Vagina (tissue), 2 donors: ENCODE results near the gene SLC12A5. TPM values are rescaled to one million over a fixed set of nuclear protein-coding genes. Genes with fewer than 3 reads are reported as not detected.

ENCODE experiments used
- DNase-seq, 2 donors: peaks; one replicate each; pipeline ENCODE4 v3.0.0-alpha.2; 2017; ENCODE audit errors: extremely low spot score in 2 of 2
- H3K27ac ChIP-seq: fragments of 200-600 bp; sonication (generic); one replicate; pipeline ENCODE4 v1.5.1; 2019
- H3K27me3 ChIP-seq: fragments of 200-600 bp; sonication (generic); one replicate; pipeline ENCODE4 v1.5.1; 2019
- H3K36me3 ChIP-seq, 2 donors: fragments of 200-600 bp; sonication (generic); one replicate each; pipeline ENCODE4 v1.5.1; 2017 to 2019
- H3K4me1 ChIP-seq: fragments of 200-600 bp; sonication (generic); one replicate; pipeline ENCODE4 v1.5.1; 2019
- H3K4me3 ChIP-seq, 2 donors: fragments of 200-600 bp; sonication (generic); 1 replicate in 1 of 2; 2 replicates in 1 of 2; pipeline ENCODE4 v1.5.1; 2016 to 2019
- H3K9me3 ChIP-seq: fragments of 200-600 bp; sonication (generic); one replicate; pipeline ENCODE4 v1.5.1; 2019
- POLR2A ChIP-seq, 2 donors: fragments of 450-650 bp; IDR thresholded peaks; one replicate each; pipeline ENCODE4 v1.6.1; 2017; ENCODE audit warnings: antibody characterized with exemption in 2 of 2, mild to moderate bottlenecking in 2 of 2, moderate library complexity in 2 of 2
- POLR2AphosphoS5 ChIP-seq, 2 donors: sonication (generic); formaldehyde crosslinking; IDR thresholded peaks; one replicate each; pipeline ENCODE4 v1.9.0; 2017; ENCODE audit warnings: antibody characterized with exemption in 2 of 2, mild to moderate bottlenecking in 2 of 2, low read depth in 1 of 2; ENCODE audit not compliant: insufficient read depth in 1 of 2
- intact Hi-C: fragments of 100-400 bp; cut with DNase I; formaldehyde crosslinking; loops from one replicate; pipeline ENCODE4 v1.15.1; 2023
- total RNA-seq: library from RNA; depleted of rRNA; stranded (reverse); fragments of >200 nt; gene quantifications from one replicate; pipeline ENCODE4 v1.2.3, GENCODE V29; 2016
- TF ChIP-seq, protein P1 (sequence below), 3 experiments: fragments of 450-650 bp in 2 of 3; fragments of 200-600 bp in 1 of 3; sonication (generic) in 1 of 3; IDR thresholded peaks; one replicate each; pipeline ENCODE4 v1.5.1; 2017 to 2019; ENCODE audit warnings: antibody characterized with exemption in 3 of 3, mild to moderate bottlenecking in 2 of 3, moderate library complexity in 2 of 3

Gene SLC12A5
- total RNA-seq, 1 donor from 2014 or later, result not detected

- Histone ChIP-seq H3K27ac (no peak overlapping the region), H3K27me3 (peaks cover 11% of the 10 kb centered on the region), H3K36me3 (no peaks in the 10 kb centered on the region), H3K4me3 (no peak overlapping the region), H3K9me3 (no peaks in the 10 kb centered on the region), H3K4me1 (peaks cover 13% of the 10 kb centered on the region)
- no peak for DNase-seq
- TF ChIP-seq POLR2AphosphoS5 (IDR thresholded peaks at IDR 0.05; ENCODE audit: insufficient read depth in 1 of 2, low read depth in 1 of 2), result no peak
- TF ChIP-seq POLR2A (IDR thresholded peaks at IDR 0.05), result no peak
- TF ChIP-seq, protein P1, sequence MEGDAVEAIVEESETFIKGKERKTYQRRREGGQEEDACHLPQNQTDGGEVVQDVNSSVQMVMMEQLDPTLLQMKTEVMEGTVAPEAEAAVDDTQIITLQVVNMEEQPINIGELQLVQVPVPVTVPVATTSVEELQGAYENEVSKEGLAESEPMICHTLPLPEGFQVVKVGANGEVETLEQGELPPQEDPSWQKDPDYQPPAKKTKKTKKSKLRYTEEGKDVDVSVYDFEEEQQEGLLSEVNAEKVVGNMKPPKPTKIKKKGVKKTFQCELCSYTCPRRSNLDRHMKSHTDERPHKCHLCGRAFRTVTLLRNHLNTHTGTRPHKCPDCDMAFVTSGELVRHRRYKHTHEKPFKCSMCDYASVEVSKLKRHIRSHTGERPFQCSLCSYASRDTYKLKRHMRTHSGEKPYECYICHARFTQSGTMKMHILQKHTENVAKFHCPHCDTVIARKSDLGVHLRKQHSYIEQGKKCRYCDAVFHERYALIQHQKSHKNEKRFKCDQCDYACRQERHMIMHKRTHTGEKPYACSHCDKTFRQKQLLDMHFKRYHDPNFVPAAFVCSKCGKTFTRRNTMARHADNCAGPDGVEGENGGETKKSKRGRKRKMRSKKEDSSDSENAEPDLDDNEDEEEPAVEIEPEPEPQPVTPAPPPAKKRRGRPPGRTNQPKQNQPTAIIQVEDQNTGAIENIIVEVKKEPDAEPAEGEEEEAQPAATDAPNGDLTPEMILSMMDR (IDR thresholded peaks at IDR 0.05), result no peak
- intact Hi-C loops, result loop anchor here (10.0 kb wide), 1 partner anchor 147 kb away; no protein-coding TSS in a partner anchor
Measured at GRCh38 chr20:46027245-46027853, 1.7 kb upstream of the SLC12A5 start.

DNA sequence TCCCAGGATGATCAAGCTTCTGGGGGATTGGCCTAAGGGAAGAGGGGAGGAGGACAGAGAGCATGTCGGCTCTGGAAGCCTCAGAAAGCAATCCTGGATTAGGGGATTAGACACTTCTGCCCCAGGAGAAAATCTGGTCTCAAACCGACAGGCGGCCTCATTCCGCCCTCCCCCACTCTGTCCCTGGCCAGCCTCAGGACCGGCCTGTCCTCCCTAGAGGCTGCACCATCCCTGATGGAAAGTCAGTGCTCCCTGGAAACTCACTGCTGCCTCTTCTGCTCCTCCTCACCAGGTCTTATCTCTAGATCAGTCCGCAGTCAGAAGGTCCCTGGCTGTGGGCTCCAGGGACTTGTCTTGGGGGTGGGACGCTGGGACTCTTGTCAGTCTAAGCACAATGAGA, 905 bp upstream of the SLC12A5 start:
- Histone ChIP-seq H3K4me3 (no peak overlapping the region), H3K27ac (no peak overlapping the region), H3K36me3 (no peaks in the 10 kb centered on the region), H3K4me1 (peaks cover 6% of the 10 kb centered on the region), H3K27me3 (peaks cover 11% of the 10 kb centered on the region), H3K9me3 (no peaks in the 10 kb centered on the region)
- DNase-seq, result no peak
- TF ChIP-seq POLR2AphosphoS5 (IDR thresholded peaks at IDR 0.05; ENCODE audit: insufficient read depth in 1 of 2, low read depth in 1 of 2), result no peak
- TF ChIP-seq, protein P1 (IDR thresholded peaks at IDR 0.05), result no peak
- TF ChIP-seq POLR2A (IDR thresholded peaks at IDR 0.05), result no peak
- intact Hi-C loops, result loop anchor here (10.0 kb wide), 1 partner anchor 147 kb away; no protein-coding TSS in a partner anchor

GRCh38 chr20:46030284-46031013, 1.4 kb downstream of the SLC12A5 start:
- Histone ChIP-seq H3K9me3 (no peaks in the 10 kb centered on the region), H3K27me3 (peaks cover 11% of the 10 kb centered on the region)

DNA sequence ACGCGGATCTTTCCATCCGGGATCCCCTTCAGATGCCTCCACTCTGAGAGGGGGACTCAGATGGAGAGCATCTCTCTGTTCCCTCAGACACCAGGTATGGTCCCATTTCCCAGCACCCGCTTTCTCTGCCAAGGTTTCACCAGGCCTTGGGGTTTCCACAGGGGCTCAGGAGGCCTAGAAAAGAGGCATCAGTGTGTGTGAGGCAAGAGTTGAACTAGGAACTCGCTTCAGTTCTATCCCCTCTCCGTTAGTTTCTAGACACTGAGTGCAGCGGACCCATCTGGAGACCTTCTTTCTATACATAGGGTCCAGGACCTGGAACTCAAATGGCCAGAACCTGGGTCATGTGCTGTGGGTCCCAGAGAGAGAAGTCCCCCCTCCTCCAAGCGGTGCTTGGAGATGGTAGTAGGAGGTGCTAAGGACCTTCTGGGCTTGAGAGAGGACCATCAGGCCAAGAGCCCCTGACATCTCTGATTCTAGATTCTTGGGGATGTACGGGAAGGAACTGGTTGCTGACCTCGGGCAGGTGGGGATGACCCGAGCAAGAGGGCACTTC, 2.1 kb downstream of the SLC12A5 start:
- DNase-seq, result no peak
- Histone ChIP-seq H3K9me3 (no peaks in the 10 kb centered on the region), H3K4me1 (peaks cover 6% of the 10 kb centered on the region), H3K27me3 (peaks cover 11% of the 10 kb centered on the region), H3K36me3 (no peaks in the 10 kb centered on the region), H3K4me3 (no peak overlapping the region), H3K27ac (no peak overlapping the region)
- intact Hi-C loops, result no loop called here
- TF ChIP-seq POLR2AphosphoS5 (IDR thresholded peaks at IDR 0.05; ENCODE audit: insufficient read depth in 1 of 2, low read depth in 1 of 2), result no peak
- no peak for TF ChIP-seq POLR2A (IDR thresholded peaks at IDR 0.05)
- TF ChIP-seq, protein P1 (IDR thresholded peaks at IDR 0.05), result no peak

More at GRCh38 chr20:46030284-46031013, 1.4 kb downstream of the SLC12A5 start:
- peaks cover 6% of the 10 kb centered on the region for H3K4me1 ChIP-seq
- intact Hi-C loops, result no loop called here
- TF ChIP-seq POLR2A (IDR thresholded peaks at IDR 0.05) (no peak), POLR2AphosphoS5 (IDR thresholded peaks at IDR 0.05; ENCODE audit: insufficient read depth in 1 of 2, low read depth in 1 of 2) (no peak)
- TF ChIP-seq, protein P1 (IDR thresholded peaks at IDR 0.05), result no peak
- no peak for DNase-seq
- no peak overlapping the region for H3K27ac ChIP-seq
- no peak overlapping the region for H3K4me3 ChIP-seq
- H3K36me3 ChIP-seq, result no peaks in the 10 kb centered on the region
